ENCODE results near the gene RAB37.

DNA sequence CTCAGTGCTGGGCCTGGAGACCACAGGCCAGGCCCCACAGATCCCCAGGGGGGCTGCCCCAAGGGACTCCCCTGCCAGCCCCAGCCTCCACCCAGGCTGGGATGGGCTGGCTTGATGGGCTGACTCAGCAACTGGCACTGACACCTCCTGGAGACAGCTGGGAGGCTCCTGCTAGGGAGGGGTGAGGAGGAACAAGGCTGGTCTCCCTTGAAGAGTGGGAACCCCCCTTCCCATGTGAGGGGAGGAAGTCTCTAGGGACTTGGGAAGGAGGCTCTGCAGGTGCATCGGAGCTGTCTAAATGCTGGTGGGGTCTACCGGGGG, 21.8 kb downstream of the RAB37 start:
- TF ChIP-seq CTCF (IDR thresholded peaks at IDR 0.05), result no peak
- TF ChIP-seq POLR2A (IDR thresholded peaks at IDR 0.05), result no peak

Data from lower leg skin (tissue), 3 donors.